Measurements from ENCODE around the gene VIM.
A peak's percentile ranks its signal among the peaks of the same experiment; 100 is the strongest.

The VIM gene

DNA sequence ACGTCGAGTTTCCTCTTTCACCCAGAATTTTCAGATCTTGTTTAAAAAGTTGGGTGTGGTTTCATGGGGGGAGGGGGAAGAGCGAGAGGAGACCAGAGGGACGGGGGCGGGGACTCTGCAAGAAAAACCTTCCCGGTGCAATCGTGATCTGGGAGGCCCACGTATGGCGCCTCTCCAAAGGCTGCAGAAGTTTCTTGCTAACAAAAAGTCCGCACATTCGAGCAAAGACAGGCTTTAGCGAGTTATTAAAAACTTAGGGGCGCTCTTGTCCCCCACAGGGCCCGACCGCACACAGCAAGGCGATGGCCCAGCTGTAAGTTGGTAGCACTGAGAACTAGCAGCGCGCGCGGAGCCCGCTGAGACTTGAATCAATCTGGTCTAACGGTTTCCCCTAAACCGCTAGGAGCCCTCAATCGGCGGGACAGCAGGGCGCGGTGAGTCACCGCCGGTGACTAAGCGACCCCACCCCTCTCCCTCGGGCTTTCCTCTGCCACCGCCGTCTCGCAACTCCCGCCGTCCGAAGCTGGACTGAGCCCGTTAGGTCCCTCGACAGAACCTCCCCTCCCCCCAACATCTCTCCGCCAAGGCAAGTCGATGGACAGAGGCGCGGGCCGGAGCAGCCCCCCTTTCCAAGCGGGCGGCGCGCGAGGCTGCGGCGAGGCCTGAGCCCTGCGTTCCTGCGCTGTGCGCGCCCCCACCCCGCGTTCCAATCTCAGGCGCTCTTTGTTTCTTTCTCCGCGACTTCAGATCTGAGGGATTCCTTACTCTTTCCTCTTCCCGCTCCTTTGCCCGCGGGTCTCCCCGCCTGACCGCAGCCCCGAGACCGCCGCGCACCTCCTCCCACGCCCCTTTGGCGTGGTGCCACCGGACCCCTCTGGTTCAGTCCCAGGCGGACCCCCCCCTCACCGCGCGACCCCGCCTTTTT lies at the start of gene VIM:
Gene VIM (plus strand): TSS at position 151 of the 925 bp plus-strand sequence. CDS start 1,182 bp downstream, outside the sequence.
- peak; percentile 80 for DNase-seq

DNA sequence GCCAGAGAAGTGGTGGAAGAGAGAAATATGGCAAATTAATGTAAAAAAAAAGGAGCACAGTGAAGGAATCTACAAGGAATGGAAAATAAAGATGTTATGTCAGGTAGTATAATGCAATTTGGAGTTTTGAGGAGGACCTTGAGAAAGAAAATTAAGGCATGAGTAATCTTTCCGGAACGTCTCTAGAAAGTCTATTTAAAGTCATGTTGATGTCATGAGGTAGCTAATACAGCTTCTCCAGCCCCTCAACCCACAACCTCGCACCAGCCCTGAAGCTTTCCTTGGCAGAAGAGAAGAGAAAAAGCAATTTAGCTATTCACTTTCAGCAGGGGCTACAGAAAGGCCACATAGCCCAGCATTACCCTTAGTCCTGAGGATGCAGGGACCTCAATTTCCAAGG lies 49.0 kb upstream of the VIM start:
- no peak for DNase-seq

GRCh38 chr10:17181110-17181509 lies 46.9 kb upstream of the VIM start:
- no peak for DNase-seq

GRCh38 chr10:17181751-17182150 lies 46.3 kb upstream of the VIM start:
- no peak for DNase-seq

DNA sequence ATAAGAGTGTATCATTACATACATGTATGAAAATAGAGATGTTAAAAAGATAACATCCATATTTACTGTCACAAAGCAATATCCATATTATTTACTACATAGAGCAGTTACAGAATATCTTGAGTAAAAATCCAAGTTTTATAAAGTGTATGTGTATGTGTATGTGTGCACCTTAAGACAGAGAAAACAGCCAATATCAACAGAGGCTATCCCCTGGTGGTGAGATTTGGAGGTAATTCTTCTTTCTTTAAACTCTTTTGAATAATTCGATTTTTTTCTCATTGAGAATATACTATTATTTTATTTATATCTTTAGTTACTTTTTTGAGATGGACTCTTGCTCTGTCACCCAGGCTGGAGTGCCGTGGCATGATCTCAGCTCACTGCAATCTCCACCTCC lies 44.9 kb upstream of the VIM start:
- no peak for DNase-seq

GRCh38 chr10:17185873-17186272 lies 42.2 kb upstream of the VIM start:
- no peak for DNase-seq

DNA sequence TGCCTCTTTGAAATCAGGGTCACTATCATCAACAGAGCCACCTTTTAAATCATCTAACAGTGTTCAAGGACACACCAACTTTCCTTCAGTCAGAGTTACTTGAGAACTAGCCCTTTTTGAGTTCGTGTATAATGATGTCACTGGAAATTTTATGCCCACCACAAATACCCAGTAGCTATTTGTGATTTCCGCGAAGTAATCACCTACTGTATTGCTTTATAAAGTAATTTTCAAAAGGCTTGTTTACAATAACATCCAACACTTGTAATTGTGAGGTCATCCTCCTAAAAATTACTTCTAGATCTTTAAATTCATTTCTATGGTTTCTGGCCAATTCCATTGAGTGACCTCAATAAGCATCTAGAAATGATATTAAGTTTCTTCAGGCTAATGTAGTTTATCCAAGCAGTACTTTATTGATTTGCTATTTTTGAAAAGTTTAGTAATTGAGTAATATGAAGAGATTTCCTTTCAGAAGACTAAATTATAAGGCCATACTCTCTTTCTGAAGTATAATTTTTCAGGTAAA lies 39.3 kb upstream of the VIM start:
- no peak for DNase-seq

DNA sequence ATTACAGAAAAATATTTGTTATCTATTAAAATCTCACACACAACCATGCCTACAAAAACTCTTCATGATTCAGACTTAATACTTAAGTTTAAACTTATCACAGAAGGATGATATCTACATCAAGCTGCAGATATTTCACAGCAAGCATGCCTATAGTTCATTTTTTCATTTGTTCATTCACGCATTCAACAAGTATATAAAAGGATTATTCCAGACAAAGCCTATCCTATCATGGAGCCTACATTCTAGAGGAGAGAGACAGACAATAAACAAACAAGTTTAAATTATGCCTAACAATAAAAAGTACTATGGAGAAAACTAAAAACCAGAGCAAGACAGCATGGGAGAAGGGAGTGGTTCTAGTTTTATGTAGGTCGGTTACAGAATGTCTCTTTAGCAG lies 37.4 kb upstream of the VIM start:
- DNase-seq, result no peak

- no peak for DNase-seq
Measured at GRCh38 chr10:17195083-17195482, 33.0 kb upstream of the VIM start.

DNA sequence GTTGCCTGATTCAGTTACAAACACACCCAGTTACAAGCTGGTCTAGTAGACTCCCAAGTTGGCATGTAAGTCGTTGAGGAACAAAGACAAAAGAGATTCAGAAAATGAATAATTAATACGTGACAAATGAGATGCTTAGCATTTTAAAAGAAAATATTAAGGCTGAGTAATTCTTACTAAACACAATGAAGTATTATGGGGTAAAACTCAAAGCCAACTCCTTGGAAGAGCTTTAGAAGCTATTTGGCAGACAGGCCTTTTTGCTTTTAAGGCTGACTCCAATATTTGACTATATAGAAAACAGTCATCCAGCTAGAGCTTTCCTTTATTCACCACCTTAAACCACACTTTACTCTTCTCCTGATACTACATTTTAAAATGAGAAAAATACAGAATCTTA lies 32.0 kb upstream of the VIM start:
- no peak for DNase-seq

- DNase-seq, result no peak
Measured at GRCh38 chr10:17196573-17196972, 31.5 kb upstream of the VIM start.

GRCh38 chr10:17199351-17199804 lies 28.7 kb upstream of the VIM start:
- no peak for DNase-seq

DNA sequence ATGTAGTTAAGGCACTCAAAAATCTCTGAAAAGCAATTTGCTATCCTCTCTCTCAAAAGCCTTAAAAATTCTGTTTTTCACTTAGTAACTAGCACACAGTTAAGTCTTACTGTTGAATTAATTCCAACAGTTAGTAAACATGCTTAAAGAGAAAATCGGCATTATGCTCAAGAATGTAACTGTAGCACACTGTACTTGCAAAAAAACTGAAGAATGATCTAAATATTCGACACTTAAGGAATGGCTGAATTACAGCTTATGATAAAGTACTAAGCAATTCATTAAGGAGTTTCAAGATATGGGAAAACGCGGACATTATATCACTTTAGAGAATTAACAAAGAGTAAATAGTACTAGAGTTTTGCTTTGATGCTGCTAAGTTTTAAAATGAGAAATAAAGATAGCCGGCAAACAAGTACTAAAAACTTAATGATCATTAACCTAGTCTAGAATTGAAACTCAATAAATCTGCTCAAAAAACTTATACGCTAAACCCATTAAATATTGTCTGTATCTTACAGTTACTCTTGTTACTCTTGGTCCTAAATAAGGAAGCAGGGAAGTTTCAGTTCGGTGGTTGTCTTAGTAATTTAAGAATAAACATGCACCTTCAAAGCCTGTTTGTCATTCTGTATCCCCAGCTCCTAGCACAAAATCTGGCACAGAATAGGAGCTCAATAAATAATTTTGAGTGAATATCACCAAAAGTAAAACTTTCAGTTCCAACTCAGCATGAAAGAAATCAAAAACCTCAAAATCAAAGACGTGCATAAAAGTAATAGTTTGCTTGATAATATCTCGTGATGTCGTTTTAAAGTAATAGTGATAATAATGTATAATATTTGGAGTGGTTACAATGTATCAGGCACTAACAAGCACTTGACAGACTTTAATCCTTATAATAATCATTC lies 27.8 kb upstream of the VIM start:
- no peak for DNase-seq

DNA sequence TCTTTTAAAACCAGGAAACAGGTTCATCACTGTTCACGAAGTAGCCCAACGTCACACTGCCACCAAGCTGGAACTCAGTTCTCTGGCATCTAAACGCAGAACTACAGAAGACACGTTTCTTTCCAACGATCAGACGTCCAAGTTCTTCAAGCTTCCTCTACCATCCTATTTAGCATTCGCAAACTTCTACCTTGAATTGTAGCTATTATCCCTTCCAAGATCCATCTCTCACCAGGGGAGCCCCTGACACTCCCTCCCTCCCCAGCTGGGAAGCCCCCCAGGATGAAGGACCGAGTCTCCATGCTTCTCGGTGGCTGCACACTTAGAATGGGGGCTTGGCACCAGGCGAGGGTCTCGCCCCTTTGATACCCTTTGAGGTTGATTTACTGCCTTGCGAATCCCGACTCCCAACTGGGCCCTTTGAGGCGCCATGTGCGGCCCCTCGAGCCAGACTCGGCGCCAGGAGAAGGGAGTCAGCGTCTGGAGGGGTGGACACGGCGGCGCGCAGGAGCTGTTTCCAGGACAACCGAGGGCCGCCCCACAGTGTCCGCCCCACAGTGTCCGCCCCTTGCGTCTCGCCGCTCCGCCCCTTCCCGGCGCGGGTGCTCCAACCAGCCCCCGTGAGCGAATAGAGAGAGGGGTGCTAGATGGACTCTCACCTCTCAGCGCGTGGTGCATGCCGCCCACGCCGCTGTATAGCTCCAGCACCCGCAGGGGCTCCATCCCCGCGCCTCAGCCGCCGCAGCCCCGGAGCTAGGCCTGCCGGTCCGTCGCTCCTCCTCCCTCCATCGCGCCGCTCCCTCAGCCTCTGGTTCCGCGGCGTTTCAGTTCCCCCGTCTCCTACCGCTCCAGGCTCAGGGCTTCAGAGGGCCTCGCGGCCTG lies 26.9 kb upstream of the VIM start, which contains the start of gene TRDMT1:
Gene TRDMT1 (minus strand): TSS at position 761 of the 882 bp plus-strand sequence. CDS start 38 bp downstream, at position 723.
- DNase-seq, result peak; percentile 71

DNA sequence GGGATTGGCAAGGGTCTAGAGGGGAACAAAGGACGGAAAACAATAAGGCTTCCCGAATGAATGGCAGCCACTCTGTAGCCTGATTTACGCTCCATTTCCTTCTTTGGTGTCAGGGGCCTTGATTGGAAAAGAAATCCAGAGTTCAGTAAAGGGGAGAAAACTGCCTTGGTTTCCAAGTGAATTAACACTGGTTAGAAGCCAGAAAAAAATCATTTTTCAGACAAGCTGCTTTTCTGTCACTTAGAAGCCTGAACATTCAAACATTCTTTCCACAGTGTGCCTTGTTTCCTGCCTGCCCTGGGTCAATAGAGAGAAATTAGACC lies 26.3 kb upstream of the VIM start:
- DNase-seq, result no peak

GRCh38 chr10:17202506-17202905 lies 25.5 kb upstream of the VIM start:
- no peak for DNase-seq

GRCh38 chr10:17202999-17203398 lies 25.0 kb upstream of the VIM start:
- DNase-seq, result no peak

DNA sequence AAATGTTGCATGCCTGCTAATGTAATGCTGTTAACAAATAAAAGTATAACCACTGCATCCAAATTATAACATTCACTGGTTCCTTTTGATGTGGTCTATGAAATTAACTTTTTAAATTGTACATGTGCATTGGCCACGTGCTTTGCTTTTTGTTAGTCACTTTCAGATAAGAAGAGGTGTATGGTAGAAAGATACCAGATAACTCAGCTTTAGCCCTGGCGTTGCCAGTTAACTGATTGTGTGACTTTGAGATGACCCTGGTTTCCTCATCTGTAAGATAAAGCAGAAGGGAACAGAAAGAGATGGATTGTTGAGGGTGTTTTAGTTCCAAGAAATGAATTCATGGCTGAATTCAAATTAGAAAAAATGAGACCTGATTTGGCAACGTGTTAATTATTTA lies 24.6 kb upstream of the VIM start:
- DNase-seq, result no peak

GRCh38 chr10:17206210-17206709 lies 21.8 kb upstream of the VIM start:
- peak; percentile 15 for DNase-seq

DNA sequence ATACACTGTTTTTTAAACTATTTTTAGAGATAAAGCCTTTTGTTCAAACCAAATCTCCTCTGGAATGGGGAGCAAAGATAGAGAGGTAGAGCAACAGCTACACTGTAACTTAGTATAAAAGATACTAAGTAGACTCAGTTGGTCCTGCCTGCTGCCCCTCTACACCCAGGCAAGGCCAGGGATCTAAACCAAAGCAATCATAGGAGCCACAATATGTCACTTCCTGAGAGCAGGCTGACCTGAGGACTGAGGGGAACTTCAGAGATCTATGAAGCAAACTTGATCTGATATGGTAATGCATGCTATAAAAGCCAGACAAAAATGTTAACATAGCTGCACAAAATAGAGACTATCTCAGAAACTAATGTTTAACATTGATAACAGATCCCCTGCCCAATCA lies 19.6 kb upstream of the VIM start:
- DNase-seq, result no peak

GRCh38 chr10:17209302-17209701 lies 18.7 kb upstream of the VIM start:
- DNase-seq, result no peak

DNA sequence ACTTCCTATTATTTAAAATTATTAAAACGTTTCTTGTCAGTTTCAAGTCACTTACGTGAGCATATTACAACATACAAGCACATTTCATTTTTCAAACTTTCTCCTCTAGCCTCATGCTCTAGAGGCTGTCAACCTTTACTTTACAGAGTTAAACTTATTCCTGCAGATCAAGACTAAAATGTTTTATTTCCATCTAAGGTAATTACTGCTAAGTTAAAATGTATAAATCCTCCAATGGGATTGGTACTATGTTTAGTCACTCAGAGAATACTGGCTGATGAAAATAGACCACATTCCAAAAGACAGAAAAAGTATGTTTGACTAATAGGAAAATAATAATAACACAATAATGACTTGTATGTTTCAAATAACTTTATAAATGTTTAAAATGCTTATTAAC lies 18.2 kb upstream of the VIM start:
- no peak for DNase-seq
